ENCODE results near the gene LGALSL.

LGALSL gene

DNA sequence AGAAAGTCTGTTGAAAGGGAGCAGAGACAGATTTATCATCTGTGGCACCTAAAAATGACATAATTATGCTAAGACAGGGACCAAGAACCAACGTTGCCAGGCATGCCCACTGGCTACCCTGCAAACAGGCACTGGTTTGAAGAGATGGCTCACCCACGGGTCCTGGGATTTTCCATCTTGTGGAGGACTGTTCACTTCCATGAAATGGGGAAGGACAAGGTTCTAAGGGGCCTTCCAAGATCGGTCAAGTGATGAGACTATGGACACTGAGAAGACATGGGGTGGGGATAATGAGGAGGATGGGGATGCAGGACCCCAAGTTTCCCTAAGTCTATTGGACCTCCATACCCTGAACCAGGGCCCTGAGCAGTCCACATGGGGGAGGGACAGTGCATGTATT is 18.9 kb downstream of the LGALSL start:
- no peak for DNase-seq

GRCh38 chr2:64474121-64474571 is 20.2 kb downstream of the LGALSL start:
- DNase-seq = no peak

DNA sequence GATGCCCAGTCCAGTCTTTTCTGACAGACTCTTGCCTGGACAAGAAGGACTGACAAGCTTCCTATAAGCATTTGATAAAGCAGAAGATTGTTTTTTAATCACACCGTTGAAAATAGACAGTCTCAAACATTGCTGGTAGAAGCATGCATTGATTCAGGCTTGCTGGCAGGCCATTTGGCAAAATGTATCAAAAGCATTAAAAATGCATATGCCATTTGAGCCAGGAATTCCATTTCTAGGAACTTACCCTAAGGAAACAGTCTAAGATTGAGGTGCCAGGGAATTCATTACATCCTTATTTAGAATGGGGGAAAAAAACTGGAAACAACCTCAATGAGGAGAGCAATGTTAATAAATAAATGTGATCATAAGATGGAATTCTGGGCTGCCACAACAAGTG is 20.7 kb downstream of the LGALSL start:
- DNase-seq = no peak

GRCh38 chr2:64477037-64477436 is 23.1 kb downstream of the LGALSL start:
- no peak for DNase-seq

DNA sequence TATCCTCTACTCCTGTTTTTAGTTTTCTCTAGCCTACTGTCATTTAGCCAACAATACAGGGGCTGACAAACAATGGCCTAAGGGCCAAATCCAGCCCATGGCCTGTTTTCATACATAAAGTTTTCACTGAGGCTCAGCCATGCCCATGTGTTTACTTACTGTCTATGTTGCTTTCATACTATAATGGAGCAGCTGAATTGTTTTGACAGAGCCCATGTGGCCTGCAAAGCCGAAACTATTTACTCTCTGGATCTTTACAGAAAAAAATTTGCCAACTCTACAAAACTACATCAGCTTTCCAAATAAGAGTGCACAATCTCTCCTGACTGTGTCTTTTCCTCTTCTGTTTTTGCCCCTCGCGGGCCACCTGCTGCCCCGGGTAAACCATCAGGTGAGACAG is 24.0 kb downstream of the LGALSL start:
- no peak for DNase-seq

DNA sequence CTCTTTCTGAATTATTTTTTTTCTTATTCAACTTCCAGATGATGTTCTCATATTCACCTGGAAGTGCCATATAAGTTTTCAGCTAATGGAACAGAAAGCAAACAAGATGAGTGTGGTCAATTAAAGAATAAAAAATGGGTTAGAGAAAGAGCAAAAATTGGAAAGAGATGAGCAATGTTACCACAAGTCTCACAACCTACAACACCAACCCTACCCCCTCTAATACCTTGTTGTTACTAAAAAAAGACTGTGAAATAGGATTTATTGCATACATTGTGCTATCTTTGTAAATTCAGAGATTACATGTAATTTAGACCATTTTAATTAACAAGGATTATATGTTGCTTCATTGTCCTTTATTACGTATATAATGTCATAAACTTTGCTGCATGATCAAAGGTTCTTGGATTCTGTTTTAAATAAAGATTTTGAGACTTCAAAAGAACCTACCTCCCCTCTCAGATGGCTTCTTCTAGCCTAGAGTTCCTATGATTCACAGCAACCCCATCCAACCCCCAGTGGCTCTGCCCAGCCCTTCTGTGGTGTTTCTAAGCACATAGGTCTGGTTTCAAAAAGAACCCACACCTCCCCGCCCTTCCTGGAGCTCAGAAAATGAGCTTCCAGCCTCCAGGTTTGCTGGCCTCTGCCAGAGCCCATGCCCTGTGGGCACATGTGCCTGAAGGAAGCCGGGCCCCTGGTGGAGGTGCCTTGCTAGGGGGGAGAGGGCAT is 24.7 kb downstream of the LGALSL start:
- DNase-seq = no peak

GRCh38 chr2:64479259-64480117 is 25.5 kb downstream of the LGALSL start:
- no peak for DNase-seq

DNA sequence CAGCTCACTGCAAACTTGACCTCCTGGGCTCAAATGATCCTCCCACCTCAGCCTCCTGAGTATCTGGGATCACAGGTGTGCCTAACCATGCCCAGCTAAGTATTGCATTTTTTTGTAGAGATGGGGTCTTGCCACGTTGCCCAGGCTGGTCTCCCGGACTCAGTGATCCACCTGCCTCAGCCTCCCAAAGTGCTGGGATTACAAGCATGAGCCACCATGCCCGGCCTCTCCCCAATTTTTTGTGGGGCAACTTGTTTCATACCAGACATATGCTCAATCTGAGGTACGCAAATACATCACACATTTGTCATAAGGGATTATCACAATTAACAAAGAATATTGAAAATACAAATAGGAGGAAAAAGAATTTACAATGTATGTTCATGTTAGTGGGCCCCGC is 27.7 kb downstream of the LGALSL start:
- DNase-seq = no peak

DNA sequence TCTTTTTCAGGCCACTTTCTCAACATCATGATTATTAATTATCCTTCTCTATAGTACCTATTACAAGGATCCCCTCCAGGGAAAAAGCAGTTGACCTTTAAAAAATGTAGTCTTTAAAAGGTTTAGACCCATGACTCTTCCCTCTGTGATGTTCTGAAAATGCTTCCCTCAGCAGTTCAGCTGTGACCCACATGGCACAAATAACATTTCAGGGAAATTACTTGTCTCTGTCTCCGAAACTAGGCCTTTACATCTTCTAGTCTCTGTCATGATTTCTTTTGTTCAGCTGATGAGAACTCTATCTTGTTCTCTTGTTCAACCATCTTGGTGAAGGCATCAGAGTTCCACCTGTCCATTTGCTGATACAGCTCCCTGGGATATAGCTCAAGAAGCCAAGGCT is 28.3 kb downstream of the LGALSL start:
- DNase-seq = peak; percentile 11

DNA sequence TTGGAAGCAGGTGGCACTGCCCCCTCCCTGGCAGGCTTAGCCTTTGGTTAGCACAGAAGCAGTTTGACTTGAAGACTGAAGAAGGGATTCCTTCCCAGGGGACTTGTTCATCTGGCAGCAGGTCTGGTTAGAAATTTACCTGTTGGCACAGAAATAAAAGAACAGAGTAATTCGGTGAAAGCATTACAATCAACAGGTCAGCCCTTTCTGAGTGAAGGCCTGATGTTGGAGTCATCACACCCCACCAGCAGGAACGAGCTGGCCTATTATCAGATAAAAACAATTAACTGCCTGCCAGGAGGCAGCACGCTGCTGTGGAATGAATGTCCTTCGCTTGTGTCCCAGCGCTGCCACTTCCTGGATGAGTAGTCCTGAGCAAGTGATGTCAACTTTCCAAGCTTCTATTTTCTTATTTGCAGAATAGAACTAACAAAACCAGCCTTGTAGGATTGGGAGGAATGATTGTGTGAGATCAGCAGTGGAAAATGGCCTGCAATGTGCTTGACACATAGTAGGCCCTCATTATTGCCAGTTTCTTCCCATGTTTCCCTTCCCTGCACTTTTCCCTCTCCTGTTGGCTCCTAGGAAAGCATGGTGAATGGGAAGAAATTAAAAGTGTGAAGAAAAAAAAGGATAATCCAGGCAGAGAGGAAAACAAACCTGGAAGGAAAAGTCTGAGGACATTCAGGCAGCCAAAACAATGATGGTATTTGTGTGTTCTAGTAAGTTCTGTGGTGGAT is 29.0 kb downstream of the LGALSL start:
- DNase-seq = no peak

DNA sequence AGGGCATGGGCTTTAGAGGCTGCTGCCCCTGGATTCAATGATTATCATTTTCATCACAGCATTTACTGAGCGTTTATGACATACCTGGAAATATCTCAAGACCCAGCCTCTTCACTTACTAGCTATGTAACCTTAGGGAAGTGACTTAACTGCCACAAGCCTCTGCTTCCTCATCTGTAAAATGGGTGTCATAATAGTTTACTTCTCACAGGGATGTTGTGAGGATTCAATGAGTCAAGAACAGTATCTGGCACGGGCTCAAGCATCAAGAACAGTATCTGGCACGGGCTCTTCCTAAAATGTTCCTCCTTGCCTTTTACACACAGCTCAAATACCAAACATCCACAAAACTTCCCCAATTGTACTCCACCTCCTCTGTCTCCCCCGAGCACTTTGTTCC is 31.4 kb downstream of the LGALSL start:
- DNase-seq = no peak

DNA sequence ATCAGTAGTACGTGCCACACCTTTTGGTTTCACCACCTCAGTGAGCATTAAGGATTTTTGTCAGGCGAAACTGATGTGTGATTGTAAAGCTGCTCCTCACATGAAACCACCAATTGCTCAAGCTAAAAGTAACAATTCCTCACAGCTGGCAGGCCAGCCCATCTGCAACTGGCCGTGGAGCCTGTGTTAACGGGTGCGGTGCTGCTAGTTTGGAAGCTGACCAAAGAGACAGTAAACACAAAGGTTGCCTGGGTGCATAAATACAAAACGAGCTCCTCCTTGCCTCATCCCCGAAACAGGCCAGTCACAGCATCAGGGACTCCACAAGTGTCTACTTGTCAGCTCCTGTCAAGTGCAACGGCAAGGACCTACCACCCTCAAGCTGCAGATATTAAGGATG is 32.0 kb downstream of the LGALSL start:
- no peak for DNase-seq

GRCh38 chr2:64487256-64488049 is 33.5 kb downstream of the LGALSL start:
- DNase-seq = no peak

DNA sequence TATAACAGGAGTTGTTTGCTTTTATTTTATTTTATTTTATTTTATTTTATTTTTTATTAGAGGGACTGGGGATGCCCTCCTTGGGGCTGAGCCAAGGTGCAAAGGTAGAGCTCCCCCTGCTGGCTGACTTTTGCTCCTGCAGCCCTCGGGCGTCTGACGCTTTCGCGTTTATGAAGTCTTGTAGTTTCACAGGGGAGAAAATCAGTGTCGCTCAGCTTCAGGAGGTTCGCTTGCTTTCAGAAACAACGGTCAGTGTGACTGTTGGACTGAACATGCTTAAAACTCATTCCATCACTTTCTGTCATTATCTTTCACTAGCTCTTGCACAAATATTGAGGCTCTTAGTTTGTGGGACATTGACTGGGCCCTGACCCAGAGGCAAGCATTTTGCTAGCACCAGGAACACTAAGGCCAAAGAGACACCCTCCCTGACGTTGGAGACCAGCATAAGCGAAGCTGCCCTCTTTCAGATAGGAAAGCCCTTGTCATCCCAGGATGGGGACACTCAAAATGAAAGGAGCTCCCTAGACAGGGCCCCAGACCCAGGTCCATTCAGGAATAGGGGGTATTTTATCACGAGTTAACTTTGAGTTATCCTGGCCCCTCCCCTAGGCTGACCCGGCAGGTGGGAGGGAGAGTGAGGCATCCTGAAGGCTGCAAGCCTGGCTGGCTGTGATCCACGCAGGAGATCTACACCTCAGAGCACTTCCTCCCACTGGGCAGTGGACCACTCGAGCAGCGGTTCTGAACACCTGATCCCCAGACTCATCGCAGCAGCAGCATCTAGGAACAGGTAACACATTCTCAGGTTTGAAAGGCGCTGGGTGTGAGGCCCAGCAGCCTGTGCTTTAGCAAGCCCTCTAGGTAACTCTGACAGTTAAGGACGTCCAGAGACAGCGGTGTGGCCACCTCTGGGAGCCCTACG is 34.4 kb downstream of the LGALSL start:
- DNase-seq = no peak

- no peak for DNase-seq
These were observed 35.3 kb downstream of the LGALSL start for GRCh38 chr2:64489081-64489751.

GRCh38 chr2:64491426-64491825 is 37.5 kb downstream of the LGALSL start:
- no peak for DNase-seq

DNA sequence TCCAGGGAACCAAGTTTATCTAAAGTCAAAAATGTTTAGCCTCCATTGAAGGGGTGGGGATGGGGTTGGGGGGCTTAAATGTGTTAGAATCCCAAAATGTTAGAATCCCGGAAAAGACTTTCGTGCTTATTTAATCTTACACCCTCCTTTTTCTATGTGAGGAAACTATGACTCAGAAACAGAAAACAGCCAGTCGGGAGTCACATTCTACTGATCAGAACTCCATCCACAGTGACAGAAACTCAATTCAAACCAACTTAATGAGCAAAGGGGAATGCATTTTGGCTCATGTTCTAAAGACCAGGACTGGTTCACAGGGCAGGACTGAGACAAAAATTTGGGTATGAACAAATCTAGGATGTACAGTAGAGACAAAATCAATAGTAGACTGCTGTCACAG is 38.3 kb downstream of the LGALSL start:
- DNase-seq = no peak

DNA sequence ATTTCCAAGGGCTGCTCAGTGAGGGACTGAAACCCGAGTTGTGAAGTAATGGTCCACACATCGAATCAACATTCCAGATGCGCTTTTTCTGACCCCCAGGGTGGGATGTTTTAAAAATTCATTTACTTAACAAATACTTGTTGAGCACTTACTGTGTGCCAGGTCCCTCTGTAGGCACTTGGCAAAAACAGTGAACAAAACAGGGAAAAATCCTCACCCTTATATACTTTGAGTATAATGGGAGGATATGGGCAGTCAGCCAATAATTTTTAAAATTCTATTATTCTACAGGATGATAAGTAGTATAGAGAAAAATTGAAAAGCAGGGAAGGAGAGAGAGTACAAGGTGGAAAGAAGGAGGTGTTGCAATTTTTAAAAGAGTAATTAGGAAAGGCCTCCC is 38.9 kb downstream of the LGALSL start:
- DNase-seq = no peak

GRCh38 chr2:64493788-64494187 is 39.8 kb downstream of the LGALSL start:
- DNase-seq = no peak

- no peak for DNase-seq
These were observed 44.5 kb downstream of the LGALSL start for GRCh38 chr2:64498438-64498837.

DNA sequence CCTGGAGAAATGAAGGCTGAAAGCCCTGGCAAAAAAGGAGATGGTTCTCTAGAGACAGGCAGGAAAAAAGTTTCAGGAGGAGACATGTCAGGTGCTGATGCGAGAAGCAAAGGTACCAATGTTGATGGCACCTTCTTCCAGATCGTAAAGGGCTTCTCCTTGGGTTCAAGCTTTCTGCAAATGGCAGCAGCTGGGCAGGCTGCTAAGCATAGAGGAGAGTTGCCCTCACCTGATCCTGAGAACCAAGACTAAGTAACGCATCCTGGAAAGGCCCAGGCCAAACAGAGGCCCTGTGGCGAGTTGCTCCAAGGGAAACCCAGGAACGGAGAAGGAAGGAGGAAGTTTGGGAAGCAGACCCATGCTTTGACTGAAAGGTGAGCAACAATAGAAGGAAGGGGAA is 46.6 kb downstream of the LGALSL start:
- no peak for DNase-seq
